B cell (primary cell): ENCODE data around the gene OTOF. TPM values are rescaled to one million over a fixed set of nuclear protein-coding genes. Genes with fewer than 3 reads are reported as not detected.

Experiments
- ATAC-seq: fragments of 200-7000 bp; cut with Tn5 transposase; one replicate; pipeline ENCODE4 v1.10.0; 2021; ENCODE audit warnings: low read depth, mild to moderate bottlenecking, moderate number of reproducible peaks, moderate library complexity
- CTCF ChIA-PET: fragments of 350-600 bp; sonication (Branson Sonifier 250); formaldehyde crosslinking; loops from one replicate; lab custom pipeline; 2021; ENCODE audit warnings: antibody characterized with exemption, inconsistent platforms; lab: Charles Lee
- POLR2A ChIA-PET: fragments of 350-600 bp; sonication (Branson Sonifier 250); formaldehyde crosslinking; loops from one replicate; lab custom pipeline; 2021; ENCODE audit warnings: antibody characterized with exemption; lab: Charles Lee
- DNase-seq: peaks from one replicate; pipeline ENCODE4 v3.0.0; 2013
- H2AFZ ChIP-seq: 2 replicates; pipeline ENCODE4 v1.6.1; 2012; ENCODE audit warnings: mild to moderate bottlenecking, low read depth, low read length; ENCODE audit not compliant: insufficient read depth, poor library complexity, severe bottlenecking
- H3K27ac ChIP-seq, 2 donors: 1 replicate in 1 of 2; 2 replicates in 1 of 2; pipeline ENCODE4 v1.5.1; 2012 to 2013; ENCODE audit warnings: low read length in 2 of 2, mild to moderate bottlenecking in 2 of 2, moderate library complexity in 1 of 2
- H3K27me3 ChIP-seq, 4 experiments: fragments of 200-600 bp in 1 of 4; sonication (generic) in 1 of 4; replicated peaks in 1 of 4; 1 replicate in 2 of 4; 2 replicates in 2 of 4; pipeline versions ENCODE4 v1.6.1 to v1.7.0; 2013 to 2016; ENCODE audit warnings: low read length in 3 of 4, mild to moderate bottlenecking in 2 of 4, mixed read lengths in 1 of 4, moderate library complexity in 1 of 4; ENCODE audit not compliant: insufficient read depth in 4 of 4, control insufficient read depth in 3 of 4; ENCODE audit errors: control extremely low read depth in 1 of 4
- H3K36me3 ChIP-seq, 2 experiments: replicated peaks in 1 of 2; 1 replicate in 1 of 2; 2 replicates in 1 of 2; pipeline versions ENCODE4 v1.6.1 to v1.7.1; 2013; ENCODE audit warnings: low read length in 1 of 2; ENCODE audit not compliant: insufficient read depth in 2 of 2, control insufficient read depth in 1 of 2; ENCODE audit errors: control extremely low read depth in 1 of 2, extremely low read depth in 1 of 2
- H3K4me1 ChIP-seq, 2 donors: fragments of 200-600 bp in 1 of 2; sonication (generic) in 1 of 2; 1 replicate in 1 of 2; 2 replicates in 1 of 2; pipeline versions ENCODE4 v1.5.1 to v1.6.1; 2013 to 2017; ENCODE audit warnings: low read length in 2 of 2; ENCODE audit not compliant: control insufficient read depth in 2 of 2, insufficient read depth in 2 of 2
- H3K4me2 ChIP-seq: replicated peaks from 2 replicates; pipeline ENCODE3; 2012; ENCODE audit warnings: mild to moderate bottlenecking, low read depth, low read length; ENCODE audit not compliant: poor library complexity, severe bottlenecking
- H3K4me3 ChIP-seq, 5 experiments: fragments of 200-600 bp in 1 of 5; sonication (generic) in 1 of 5; 1 replicate in 3 of 5; 2 replicates in 2 of 5; pipeline versions ENCODE4 v1.5.1 to v1.7.0; 2011 to 2016; ENCODE audit warnings: low read length in 4 of 5, mild to moderate bottlenecking in 4 of 5, low read depth in 2 of 5, control low read depth in 1 of 5, moderate library complexity in 1 of 5; ENCODE audit not compliant: insufficient read depth in 1 of 5; ENCODE audit errors: control extremely low read depth in 1 of 5, extremely low read depth in 1 of 5
- H3K79me2 ChIP-seq: fragments of 200-600 bp; sonication (generic); one replicate; pipeline ENCODE4 v1.6.0; 2016; ENCODE audit warnings: low read length; ENCODE audit not compliant: control insufficient read depth, insufficient read depth
- H3K9ac ChIP-seq: fragments of 200-600 bp; sonication (generic); 2 replicates; pipeline ENCODE4 v1.6.1; 2017; ENCODE audit warnings: mild to moderate bottlenecking, low read length, moderate library complexity
- H3K9me3 ChIP-seq, 3 donors: one replicate each; pipeline versions ENCODE4 v1.6.1 to v1.7.1; 2013; ENCODE audit warnings: low read length in 2 of 3; ENCODE audit not compliant: control insufficient read depth in 2 of 3, insufficient read depth in 1 of 3; ENCODE audit errors: control extremely low read depth in 1 of 3
- H4K20me1 ChIP-seq: 2 replicates; pipeline ENCODE4 v1.6.0; 2012; ENCODE audit warnings: mild to moderate bottlenecking, low read length; ENCODE audit not compliant: insufficient read depth, control insufficient read depth, poor library complexity, severe bottlenecking
- H3K27ac Mint-ChIP-seq: one replicate; pipeline ENCODE4 v1.8.0; 2021; ENCODE audit warnings: mixed read lengths
- H3K27me3 Mint-ChIP-seq: one replicate; pipeline ENCODE4 v1.8.0; 2021; ENCODE audit warnings: mixed read lengths
- H3K4me1 Mint-ChIP-seq: one replicate; pipeline ENCODE4 v1.8.0; 2021; ENCODE audit warnings: mixed read lengths
- H3K4me3 Mint-ChIP-seq: one replicate; pipeline ENCODE4 v1.8.0; 2021; ENCODE audit warnings: mixed read lengths
- H3K9me3 Mint-ChIP-seq: one replicate; pipeline ENCODE4 v1.8.0; 2022; ENCODE audit warnings: mixed read lengths; ENCODE audit not compliant: insufficient read depth
- EZH2 ChIP-seq: IDR thresholded peaks from 2 replicates; pipeline ENCODE4 v1.6.1; 2012; ENCODE audit warnings: borderline replicate concordance, low read depth, mild to moderate bottlenecking, moderate library complexity, low read length; ENCODE audit not compliant: insufficient read depth, poor library complexity, severe bottlenecking
- WGBS: methylation state at CpG from one replicate; pipeline ENCODE4 v1.1.5; 2013; ENCODE audit warnings: missing lambda C conversion rate; ENCODE audit not compliant: insufficient coverage; 5-methylcytosine and 5-hydroxymethylcytosine counted together
- intact Hi-C: fragments of 100-400 bp; cut with micrococcal nuclease; formaldehyde crosslinking; loops from one replicate; pipeline ENCODE4 v1.10.0; 2022
- polyA minus RNA-seq: library from RNA; depleted of rRNA, polyadenylated mRNA; stranded (reverse); fragments of >200 nt; gene quantifications from 2 replicates; pipeline ENCODE4 v1.2.3, GENCODE V29; 2012
- polyA plus RNA-seq: library from polyadenylated mRNA; depleted of rRNA; stranded (reverse); fragments of >200 nt; gene quantifications from 2 replicates; pipeline ENCODE4 v1.2.3, GENCODE V29; 2012
- total RNA-seq, 2 donors: library from RNA; stranded (reverse); fragments of 120-200 nt in 1 of 2; gene quantifications; 1 replicate in 1 of 2; 2 replicates in 1 of 2; pipeline versions ENCODE4 v1.2.3 to v1.2.4, GENCODE V29; 2013 to 2022
- TF ChIP-seq, protein P1 (sequence below): fragments of 200-600 bp; IDR thresholded peaks from one replicate; pipeline ENCODE4 v1.8.0; 2022; ENCODE audit warnings: antibody characterized with exemption, mild to moderate bottlenecking

Gene OTOF
- total RNA-seq = not detected in 2 replicates
- total RNA-seq (2013) = 0.44 TPM
- polyA plus RNA-seq = not detected in 2 replicates
- polyA minus RNA-seq = not detected in 2 replicates

GRCh38 chr2:26477911-26478253 lies at the start of gene OTOF:
OTOF (minus strand) TSS chr2:26478124.
- WGBS = 89% methylated on average over 2 of the region's 3 CpGs
- Mint-ChIP-seq H3K4me3 (no peak within 1 kb of the TSS), H3K27me3 (peaks cover 8% of the 10 kb centered on the region), H3K4me1 (peaks cover 3% of the 10 kb centered on the region), H3K27ac (no peak within 1 kb of the TSS), H3K9me3 (no peaks in the 10 kb centered on the region)
- peaks cover 0 to 2% (median 0%) of the 10 kb centered on the region in 3 donors for H3K9me3 ChIP-seq
- no peak within 1 kb of the TSS for H3K4me2 ChIP-seq
- no peak within 1 kb of the TSS for H2AFZ ChIP-seq
- DNase-seq (no peak), ATAC-seq (no peak)
- ChIA-PET CTCF (no interaction called here), POLR2A (no interaction called here)
- no peaks in the 10 kb centered on the region for H3K79me2 ChIP-seq
- no peak within 1 kb of the TSS for H3K27ac ChIP-seq
- no peak for TF ChIP-seq EZH2
- TF ChIP-seq, protein P1, sequence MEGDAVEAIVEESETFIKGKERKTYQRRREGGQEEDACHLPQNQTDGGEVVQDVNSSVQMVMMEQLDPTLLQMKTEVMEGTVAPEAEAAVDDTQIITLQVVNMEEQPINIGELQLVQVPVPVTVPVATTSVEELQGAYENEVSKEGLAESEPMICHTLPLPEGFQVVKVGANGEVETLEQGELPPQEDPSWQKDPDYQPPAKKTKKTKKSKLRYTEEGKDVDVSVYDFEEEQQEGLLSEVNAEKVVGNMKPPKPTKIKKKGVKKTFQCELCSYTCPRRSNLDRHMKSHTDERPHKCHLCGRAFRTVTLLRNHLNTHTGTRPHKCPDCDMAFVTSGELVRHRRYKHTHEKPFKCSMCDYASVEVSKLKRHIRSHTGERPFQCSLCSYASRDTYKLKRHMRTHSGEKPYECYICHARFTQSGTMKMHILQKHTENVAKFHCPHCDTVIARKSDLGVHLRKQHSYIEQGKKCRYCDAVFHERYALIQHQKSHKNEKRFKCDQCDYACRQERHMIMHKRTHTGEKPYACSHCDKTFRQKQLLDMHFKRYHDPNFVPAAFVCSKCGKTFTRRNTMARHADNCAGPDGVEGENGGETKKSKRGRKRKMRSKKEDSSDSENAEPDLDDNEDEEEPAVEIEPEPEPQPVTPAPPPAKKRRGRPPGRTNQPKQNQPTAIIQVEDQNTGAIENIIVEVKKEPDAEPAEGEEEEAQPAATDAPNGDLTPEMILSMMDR = no peak
- H3K4me3 ChIP-seq = no peak within 1 kb of the TSS
- H3K36me3 ChIP-seq = no peaks in the 10 kb centered on the region
- intact Hi-C loops = no loop called here
- H3K27me3 ChIP-seq = no peaks in the 10 kb centered on the region
- no peaks in the 10 kb centered on the region for H4K20me1 ChIP-seq
- no peak within 1 kb of the TSS for H3K9ac ChIP-seq
- H3K4me1 ChIP-seq = no peaks in the 10 kb centered on the region

GRCh38 chr2:26526589-26526988 lies 48.7 kb upstream of the OTOF start:
- no peaks in the 10 kb centered on the region for H3K4me1 ChIP-seq
- POLR2A ChIA-PET = no interaction called here
- H3K27ac Mint-ChIP-seq = no peak overlapping the region
- H3K9ac ChIP-seq = no peak overlapping the region
- H3K27ac ChIP-seq = no peak overlapping the region
- no peaks in the 10 kb centered on the region for H3K36me3 ChIP-seq
- no peak for DNase-seq
- no peaks in the 10 kb centered on the region for H4K20me1 ChIP-seq
- H3K4me2 ChIP-seq = no peak overlapping the region
- no peak for TF ChIP-seq EZH2
- TF ChIP-seq, protein P1 = no peak
- H3K27me3 ChIP-seq = peaks cover 0 to 5% (median 0%) of the 10 kb centered on the region in 4 experiments
- intact Hi-C loops = no loop called here
- 88% methylated on average over 2 of the region's 2 CpGs for WGBS
- no peaks in the 10 kb centered on the region for H3K9me3 ChIP-seq
- H3K9me3 Mint-ChIP-seq = no peaks in the 10 kb centered on the region
- CTCF ChIA-PET = no interaction called here
- H3K4me3 ChIP-seq = no peak overlapping the region
- no peak overlapping the region for H3K4me3 Mint-ChIP-seq
- H2AFZ ChIP-seq = no peak overlapping the region
- ATAC-seq = no peak
- no peaks in the 10 kb centered on the region for H3K4me1 Mint-ChIP-seq
- no peaks in the 10 kb centered on the region for H3K79me2 ChIP-seq
- H3K27me3 Mint-ChIP-seq = peaks cover 11% of the 10 kb centered on the region
